Keratinocyte (primary cell): ENCODE data around the gene BRINP3. TPM values are rescaled to one million over a fixed set of nuclear protein-coding genes. Genes with fewer than 3 reads are reported as not detected.

Experiments
- DNase-seq: peaks from one replicate; pipeline ENCODE4 v3.0.0-alpha.2; 2011; ENCODE audit warnings: low read depth, missing footprints, low spot score
- FAIRE-seq: peaks from 2 replicates; lab custom pipeline; 2011; peaks lifted over from hg19 to GRCh38; lab: Jason Lieb, UNC
- H2AFZ ChIP-seq: 2 replicates; pipeline ENCODE4 v1.6.0; 2012; ENCODE audit warnings: low read length, control low read depth, inconsistent platforms; ENCODE audit not compliant: control insufficient read depth
- H3K27ac ChIP-seq: 2 replicates; pipeline ENCODE4 v1.5.1; 2011; ENCODE audit warnings: low read length; ENCODE audit not compliant: control insufficient read depth, insufficient read depth
- H3K27me3 ChIP-seq: 3 replicates; pipeline ENCODE4 v1.6.0; 2011; ENCODE audit warnings: low read length; ENCODE audit not compliant: control insufficient read depth, insufficient read depth; ENCODE audit errors: extremely low read depth
- H3K36me3 ChIP-seq, 2 experiments: 2 replicates in 1 of 2; 3 replicates in 1 of 2; pipeline ENCODE4 v1.5.1; 2011; ENCODE audit warnings: low read length in 2 of 2, mild to moderate bottlenecking in 1 of 2; ENCODE audit not compliant: control insufficient read depth in 2 of 2, insufficient read depth in 2 of 2; ENCODE audit errors: extremely low read depth in 1 of 2
- H3K4me1 ChIP-seq: 3 replicates; pipeline ENCODE4 v1.5.1; 2011; ENCODE audit warnings: low read length; ENCODE audit not compliant: control insufficient read depth, insufficient read depth; ENCODE audit errors: extremely low read depth
- H3K4me2 ChIP-seq: 3 replicates; pipeline ENCODE4 v1.6.0; 2011; ENCODE audit warnings: low read depth, low read length; ENCODE audit not compliant: control insufficient read depth, insufficient read depth; ENCODE audit errors: extremely low read depth
- H3K4me3 ChIP-seq, 3 experiments: fragments of 200-600 bp in 1 of 3; sonication (generic) in 1 of 3; 2 replicates in 2 of 3; 3 replicates in 1 of 3; pipeline ENCODE4 v1.5.1; 2011 to 2016; ENCODE audit warnings: low read length in 3 of 3, mild to moderate bottlenecking in 3 of 3, control low read depth in 2 of 3, inconsistent platforms in 1 of 3, low read depth in 1 of 3, mixed read lengths in 1 of 3, mixed run types in 1 of 3, moderate library complexity in 1 of 3; ENCODE audit not compliant: control insufficient read depth in 2 of 3, insufficient read depth in 2 of 3; ENCODE audit errors: extremely low read depth in 1 of 3
- H3K79me2 ChIP-seq: 2 replicates; pipeline ENCODE4 v1.6.0; 2012; ENCODE audit warnings: low read length; ENCODE audit not compliant: control insufficient read depth, insufficient read depth
- H3K9ac ChIP-seq: 3 replicates; pipeline ENCODE4 v1.6.0; 2011; ENCODE audit warnings: low read length; ENCODE audit not compliant: control insufficient read depth, insufficient read depth; ENCODE audit errors: extremely low read depth
- H3K9me1 ChIP-seq: 3 replicates; pipeline ENCODE4 v1.6.0; 2011; ENCODE audit warnings: low read length; ENCODE audit not compliant: control insufficient read depth, insufficient read depth; ENCODE audit errors: extremely low read depth
- H3K9me3 ChIP-seq: 2 replicates; pipeline ENCODE4 v1.5.1; 2012; ENCODE audit warnings: low read depth, low read length; ENCODE audit not compliant: control insufficient read depth
- H4K20me1 ChIP-seq: 3 replicates; pipeline ENCODE4 v1.6.0; 2011; ENCODE audit warnings: low read length; ENCODE audit not compliant: control insufficient read depth, insufficient read depth; ENCODE audit errors: extremely low read depth
- EZH2 ChIP-seq: IDR thresholded peaks from one replicate; pipeline ENCODE4 v1.6.1; 2012; ENCODE audit warnings: inconsistent platforms, mild to moderate bottlenecking, low read length, moderate library complexity
- dilution Hi-C: fragments of 300-500 bp; cut with MboI; formaldehyde crosslinking; loops from one replicate; pipeline ENCODE4 v1.7.0; 2020; ENCODE audit warnings: low sequenced_read_pairs; ENCODE audit not compliant: extremely low pct_ligation_motif_present
- polyA plus RNA-seq, 5 experiments: library from polyadenylated mRNA; depleted of rRNA in 3 of 5; stranded (reverse) in 3 of 5; stranded (forward) in 1 of 5; unstranded in 1 of 5; fragments of >200 nt; gene quantifications; 1 replicate in 1 of 5; 2 replicates in 3 of 5; 3 replicates in 1 of 5; pipeline versions ENCODE4 v1.2.1 to v1.2.3, GENCODE V29; 2011 to 2012; ENCODE audit warnings: missing spikeins in 2 of 5, low read depth in 1 of 5, low replicate concordance in 1 of 5
- TF ChIP-seq, protein P1 (sequence below), 3 experiments: IDR thresholded peaks in 1 of 3; conservative IDR thresholded peaks in 1 of 3; optimal IDR thresholded peaks in 1 of 3; 2 replicates in 2 of 3; 3 replicates in 1 of 3; pipeline versions ENCODE3 to v1.5.1; 2011; ENCODE audit warnings: low read length in 3 of 3, mild to moderate bottlenecking in 3 of 3, moderate library complexity in 2 of 3, control low read depth in 1 of 3, inconsistent platforms in 1 of 3; ENCODE audit not compliant: insufficient read depth in 2 of 3; ENCODE audit errors: extremely low read depth in 1 of 3

The BRINP3 gene
- polyA plus RNA-seq, 1 donor (not counting 4 experiments of a cell fraction or from before 2014, with no cell fraction given): not detected

DNA sequence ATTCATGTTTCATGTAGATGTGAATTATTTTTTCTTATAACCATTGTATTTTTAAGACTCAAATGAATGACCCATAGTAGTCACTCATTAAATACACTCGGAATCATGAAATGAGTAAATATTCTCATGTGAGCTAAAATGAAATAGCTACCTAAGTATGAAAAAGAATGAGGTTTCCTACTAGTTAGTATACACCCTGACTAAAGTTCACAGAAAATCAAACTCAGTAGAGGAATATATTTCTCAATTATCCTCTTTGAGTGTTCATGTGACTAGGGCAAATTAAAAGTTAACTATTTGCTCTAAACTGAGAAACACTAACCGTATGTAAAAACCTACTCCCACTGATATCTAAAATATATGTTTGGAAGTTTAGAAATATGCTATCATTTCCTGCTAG lies 187.8 kb downstream of the BRINP3 start:
- Histone ChIP-seq H2AFZ (no peak overlapping the region), H3K9me3 (no peaks in the 10 kb centered on the region), H3K36me3 (no peaks in the 10 kb centered on the region), H3K9ac (no peak overlapping the region), H3K79me2 (no peaks in the 10 kb centered on the region), H3K4me3 (no peak overlapping the region), H3K9me1 (no peaks in the 10 kb centered on the region), H3K4me2 (no peak overlapping the region), H3K27ac (no peak overlapping the region), H3K4me1 (no peaks in the 10 kb centered on the region), H3K27me3 (no peaks in the 10 kb centered on the region), H4K20me1 (no peaks in the 10 kb centered on the region)
- no peak for FAIRE-seq
- TF ChIP-seq, protein P1, sequence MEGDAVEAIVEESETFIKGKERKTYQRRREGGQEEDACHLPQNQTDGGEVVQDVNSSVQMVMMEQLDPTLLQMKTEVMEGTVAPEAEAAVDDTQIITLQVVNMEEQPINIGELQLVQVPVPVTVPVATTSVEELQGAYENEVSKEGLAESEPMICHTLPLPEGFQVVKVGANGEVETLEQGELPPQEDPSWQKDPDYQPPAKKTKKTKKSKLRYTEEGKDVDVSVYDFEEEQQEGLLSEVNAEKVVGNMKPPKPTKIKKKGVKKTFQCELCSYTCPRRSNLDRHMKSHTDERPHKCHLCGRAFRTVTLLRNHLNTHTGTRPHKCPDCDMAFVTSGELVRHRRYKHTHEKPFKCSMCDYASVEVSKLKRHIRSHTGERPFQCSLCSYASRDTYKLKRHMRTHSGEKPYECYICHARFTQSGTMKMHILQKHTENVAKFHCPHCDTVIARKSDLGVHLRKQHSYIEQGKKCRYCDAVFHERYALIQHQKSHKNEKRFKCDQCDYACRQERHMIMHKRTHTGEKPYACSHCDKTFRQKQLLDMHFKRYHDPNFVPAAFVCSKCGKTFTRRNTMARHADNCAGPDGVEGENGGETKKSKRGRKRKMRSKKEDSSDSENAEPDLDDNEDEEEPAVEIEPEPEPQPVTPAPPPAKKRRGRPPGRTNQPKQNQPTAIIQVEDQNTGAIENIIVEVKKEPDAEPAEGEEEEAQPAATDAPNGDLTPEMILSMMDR (optimal IDR thresholded peaks at IDR 0.05 in 1 of 3, IDR thresholded peaks at IDR 0.05 in 1 of 3, conservative IDR thresholded peaks at IDR 0.05 in 1 of 3; ENCODE audit: extremely low read depth in 1 of 3, insufficient read depth in 2 of 3, low read length in 3 of 3): no peak
- TF ChIP-seq EZH2: no peak
- dilution Hi-C loops: no loop called here
- DNase-seq: no peak

- Histone ChIP-seq H3K4me1 (no peaks in the 10 kb centered on the region), H3K27me3 (no peaks in the 10 kb centered on the region), H3K4me2 (no peak overlapping the region), H3K27ac (no peak overlapping the region), H3K9ac (no peak overlapping the region), H2AFZ (no peak overlapping the region), H3K36me3 (no peaks in the 10 kb centered on the region), H4K20me1 (no peaks in the 10 kb centered on the region), H3K9me3 (no peaks in the 10 kb centered on the region), H3K9me1 (no peaks in the 10 kb centered on the region), H3K79me2 (no peaks in the 10 kb centered on the region), H3K4me3 (no peak overlapping the region)
- no peak for DNase-seq
- TF ChIP-seq, protein P1 (optimal IDR thresholded peaks at IDR 0.05 in 1 of 3, IDR thresholded peaks at IDR 0.05 in 1 of 3, conservative IDR thresholded peaks at IDR 0.05 in 1 of 3; ENCODE audit: extremely low read depth in 1 of 3, insufficient read depth in 2 of 3, low read length in 3 of 3): no peak
- dilution Hi-C loops: no loop called here
- FAIRE-seq: no peak
Observed at GRCh38 chr1:190286111-190286510, 191.6 kb downstream of the BRINP3 start.
